CD4-positive, alpha-beta T cell treated with Interleukin-10 for 1 hour (primary cell): ENCODE data around the gene CCDC142.
A peak's percentile ranks its signal among the peaks of the same experiment; 100 is the strongest.

ENCODE experiments used
- DNase-seq: peaks from one replicate; pipeline ENCODE4 v3.0.0-alpha.2; 2020

The CCDC142 gene, protein sequence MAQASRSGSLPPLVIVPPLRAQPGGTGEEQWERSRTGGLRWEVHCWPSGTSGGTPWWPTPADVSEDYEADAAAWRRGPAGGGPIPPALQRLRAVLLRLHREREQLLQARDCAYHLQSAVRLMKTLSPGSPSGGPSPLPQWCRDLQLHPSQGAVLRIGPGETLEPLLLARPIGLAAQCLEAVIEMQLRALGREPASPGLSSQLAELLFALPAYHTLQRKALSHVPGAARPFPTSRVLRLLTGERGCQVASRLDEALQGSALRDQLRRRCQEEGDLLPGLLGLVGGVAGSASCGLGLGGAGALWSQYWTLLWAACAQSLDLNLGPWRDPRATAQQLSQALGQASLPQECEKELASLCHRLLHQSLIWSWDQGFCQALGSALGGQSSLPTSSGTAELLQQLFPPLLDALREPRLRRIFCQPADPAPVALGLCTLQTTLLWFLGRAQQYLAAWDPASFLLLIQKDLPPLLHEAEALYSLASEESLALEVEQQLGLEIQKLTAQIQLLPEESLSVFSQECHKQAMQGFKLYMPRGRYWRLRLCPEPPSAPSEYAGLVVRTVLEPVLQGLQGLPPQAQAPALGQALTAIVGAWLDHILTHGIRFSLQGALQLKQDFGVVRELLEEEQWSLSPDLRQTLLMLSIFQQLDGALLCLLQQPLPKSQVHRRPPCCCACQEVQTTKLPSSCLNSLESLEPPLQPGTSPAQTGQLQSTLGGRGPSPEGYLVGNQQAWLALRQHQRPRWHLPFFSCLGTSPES

GRCh38 chr2:74482801-74483674 lies at the start of gene CCDC142, which contains the start of gene TTC31:
Gene CCDC142, minus strand, starts transcription at chr2:74482998. Its CDS starts 161 bp downstream, at chr2:74482837.
Gene TTC31, plus strand, starts transcription at chr2:74483081. Its CDS starts 15 bp downstream, at chr2:74483096.
- DNase-seq, result peak; percentile 95

- DNase-seq, result peak; percentile 67
Observed at GRCh38 chr2:74532222-74532621, 49.4 kb upstream of the CCDC142 start.

DNA sequence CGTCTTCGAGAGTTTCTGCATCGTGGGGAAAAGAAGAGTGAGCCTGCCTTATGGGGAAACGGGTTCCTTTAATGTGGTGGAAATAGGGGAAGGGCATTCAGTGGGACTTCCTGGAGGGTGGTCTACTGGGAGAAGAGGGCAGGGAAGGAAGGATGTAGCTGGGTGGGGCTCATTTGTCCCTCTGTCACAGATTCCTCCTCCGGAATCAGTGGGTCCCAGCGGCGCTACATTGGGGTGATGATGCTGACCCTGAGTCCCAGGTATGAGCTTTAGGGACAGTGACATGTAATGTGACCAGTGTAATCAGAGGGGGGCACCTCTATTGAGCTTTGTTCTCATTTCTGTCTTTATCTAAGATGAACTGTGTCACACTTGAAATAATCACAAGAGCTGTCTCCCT lies 48.9 kb upstream of the CCDC142 start:
- DNase-seq, result no peak

DNA sequence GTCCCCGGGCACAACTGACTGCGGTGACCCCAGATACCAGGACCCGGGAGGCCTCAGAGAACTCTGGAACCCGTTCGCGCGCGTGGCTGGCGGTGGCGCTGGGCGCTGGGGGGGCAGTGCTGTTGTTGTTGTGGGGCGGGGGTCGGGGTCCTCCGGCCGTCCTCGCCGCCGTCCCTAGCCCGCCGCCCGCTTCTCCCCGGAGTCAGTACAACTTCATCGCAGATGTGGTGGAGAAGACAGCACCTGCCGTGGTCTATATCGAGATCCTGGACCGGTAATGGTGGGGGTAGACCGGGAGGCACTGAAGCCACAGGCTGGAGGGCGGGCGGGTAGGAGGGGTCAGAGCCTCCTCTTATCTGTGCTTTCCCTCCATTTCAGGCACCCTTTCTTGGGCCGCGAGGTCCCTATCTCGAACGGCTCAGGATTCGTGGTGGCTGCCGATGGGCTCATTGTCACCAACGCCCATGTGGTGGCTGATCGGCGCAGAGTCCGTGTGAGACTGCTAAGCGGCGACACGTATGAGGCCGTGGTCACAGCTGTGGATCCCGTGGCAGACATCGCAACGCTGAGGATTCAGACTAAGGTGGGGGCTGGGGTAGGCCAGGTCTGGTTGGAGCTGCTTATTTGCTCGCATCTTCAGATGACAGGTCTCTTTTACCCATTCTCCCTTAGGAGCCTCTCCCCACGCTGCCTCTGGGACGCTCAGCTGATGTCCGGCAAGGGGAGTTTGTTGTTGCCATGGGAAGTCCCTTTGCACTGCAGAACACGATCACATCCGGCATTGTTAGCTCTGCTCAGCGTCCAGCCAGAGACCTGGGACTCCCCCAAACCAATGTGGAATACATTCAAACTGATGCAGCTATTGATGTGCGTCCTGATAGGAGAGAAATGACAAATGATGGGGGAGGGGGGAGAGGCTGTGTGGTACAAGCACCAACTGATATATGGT lies 47.7 kb upstream of the CCDC142 start:
- peak; percentile 66 for DNase-seq

- peak; percentile 90 for DNase-seq
Observed at GRCh38 chr2:74529357-74530238, 46.8 kb upstream of the CCDC142 start, which contains the start of the genes AUP1 and HTRA2. Gene AUP1, minus strand, starts transcription at chr2:74529706. Its CDS starts 77 bp downstream, at chr2:74529629. Gene HTRA2, plus strand, starts transcription at chr2:74529933. Its CDS starts 74 bp downstream, at chr2:74530007.

- DNase-seq, result peak; percentile 41
Observed at GRCh38 chr2:74528600-74529356, 46.0 kb upstream of the CCDC142 start.

DNA sequence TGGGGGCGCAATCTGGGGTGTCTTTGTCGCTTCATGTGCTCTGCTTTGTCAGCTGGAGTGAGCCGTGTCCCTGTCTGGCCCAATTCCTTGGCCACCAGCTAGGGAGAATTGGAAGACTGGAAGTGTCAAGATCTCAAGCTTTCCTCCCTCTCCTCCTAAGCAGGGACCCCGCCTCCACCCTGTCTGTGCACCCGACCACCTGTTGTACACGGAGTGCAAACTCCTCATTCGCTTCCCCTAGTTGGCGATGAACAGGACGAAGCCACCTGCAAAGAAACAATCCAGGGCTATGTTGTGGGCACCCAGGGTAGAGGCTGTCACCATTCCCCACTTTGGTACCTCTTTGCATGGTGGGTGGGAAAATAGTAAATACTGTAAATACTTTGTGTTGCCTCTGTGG lies 44.9 kb upstream of the CCDC142 start:
- DNase-seq, result no peak

DNA sequence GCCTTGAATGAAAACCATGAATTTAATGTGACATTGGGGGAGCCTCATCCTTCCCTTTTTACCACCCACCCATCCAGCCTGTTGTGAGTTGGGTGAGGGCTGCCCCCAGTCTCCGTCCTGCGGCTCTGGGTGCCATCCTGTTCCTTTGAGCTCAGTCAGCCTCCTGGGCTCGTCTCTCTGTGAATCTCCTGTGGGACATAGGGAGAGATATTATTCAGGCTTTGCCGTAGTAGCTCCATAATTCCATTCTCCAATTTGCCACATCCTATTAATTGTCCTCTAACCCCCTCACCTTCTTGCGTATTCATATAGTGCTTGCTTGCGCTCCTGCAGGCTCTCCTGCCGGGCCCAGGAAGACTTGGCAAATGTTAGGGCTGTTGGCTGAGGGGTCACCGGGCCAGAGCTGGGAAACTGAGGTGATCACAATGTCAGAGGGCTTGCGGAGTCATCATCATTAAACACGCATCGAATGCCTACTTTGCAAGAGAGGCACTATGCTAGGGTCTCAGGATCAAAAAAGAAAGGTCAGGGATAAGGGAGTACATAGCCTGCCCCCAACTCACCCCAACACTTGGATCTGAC lies 43.9 kb upstream of the CCDC142 start:
- no peak for DNase-seq

- peak; percentile 49 for DNase-seq
Observed at GRCh38 chr2:74525717-74526648, 43.2 kb upstream of the CCDC142 start, which contains the start of gene DQX1. Gene DQX1, minus strand, starts transcription at chr2:74526231. Its CDS starts 502 bp downstream, at chr2:74525729.

DNA sequence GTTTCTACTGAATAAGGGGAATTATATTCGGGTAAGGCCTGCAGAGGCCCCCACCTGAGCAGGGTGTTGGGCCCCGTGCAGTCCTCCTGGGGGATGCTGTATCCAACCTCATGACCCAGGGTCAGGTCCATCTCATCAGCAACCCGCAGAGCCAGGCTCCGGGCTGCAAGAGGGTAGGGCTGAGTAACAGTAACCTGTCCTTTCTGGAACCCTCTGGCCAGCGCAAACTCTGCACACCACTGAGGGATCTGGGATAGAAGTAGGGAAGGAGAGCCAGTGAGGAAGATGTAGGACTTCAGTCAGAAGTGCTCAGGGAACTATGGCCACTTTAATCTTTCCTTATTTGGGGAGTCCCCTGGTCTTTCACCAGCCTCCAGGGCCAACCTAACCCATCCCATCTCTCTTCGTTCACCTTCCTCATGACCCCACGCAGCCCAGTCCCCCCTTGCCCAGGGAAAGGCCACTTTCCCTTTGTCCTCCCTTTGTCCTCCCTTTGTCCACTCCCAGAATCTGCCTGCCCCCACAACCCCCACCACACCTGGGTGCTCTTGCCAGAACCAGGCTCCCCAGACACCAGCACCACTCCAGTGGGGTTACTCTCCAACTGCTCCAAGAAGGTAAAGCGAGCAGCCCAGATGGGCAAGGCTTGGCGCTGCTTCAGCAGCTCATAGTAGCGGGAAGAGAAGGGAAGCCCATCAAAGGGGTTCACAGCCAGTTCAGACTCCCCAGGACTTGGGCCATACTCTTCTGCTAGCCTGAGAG lies 42.3 kb upstream of the CCDC142 start:
- DNase-seq, result no peak

DNA sequence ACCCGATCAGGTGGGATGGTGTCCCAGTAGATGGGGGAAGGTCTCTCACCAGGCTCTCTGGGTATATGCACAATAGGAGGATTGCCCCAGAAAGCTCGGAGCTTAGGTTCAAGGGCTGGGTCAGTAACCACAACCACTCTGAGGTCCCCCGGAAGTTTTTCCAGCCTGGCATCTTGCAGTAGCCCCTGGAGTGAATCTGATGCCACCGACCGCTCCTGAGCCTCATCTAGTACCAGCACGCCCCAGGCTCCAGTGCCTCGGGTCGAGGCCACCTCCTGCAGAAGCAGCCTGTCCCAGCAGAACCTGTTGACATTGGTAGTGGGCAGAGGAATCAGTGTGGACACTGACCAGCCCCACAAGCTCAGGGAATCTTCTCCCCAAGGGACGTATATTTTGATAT lies 41.2 kb upstream of the CCDC142 start:
- no peak for DNase-seq

DNA sequence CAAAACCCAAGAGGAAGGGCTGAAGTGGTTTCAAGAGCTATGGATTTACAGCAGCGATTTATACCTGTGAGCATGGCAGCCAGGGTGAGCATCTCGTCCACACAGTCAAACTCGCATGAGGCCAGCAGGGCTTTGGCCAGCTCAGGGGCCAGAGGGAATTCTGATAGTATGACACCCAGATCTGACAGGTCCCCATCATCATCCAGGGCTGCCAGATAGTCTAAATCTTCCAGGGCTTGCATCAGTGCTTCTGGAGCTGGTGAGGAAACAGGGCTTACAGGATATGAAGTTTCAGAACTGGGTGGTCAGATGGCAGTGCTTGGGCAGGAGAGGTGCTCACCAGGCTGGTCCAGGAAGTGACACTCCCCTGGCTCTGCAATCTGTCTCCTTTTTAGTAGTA lies 39.7 kb upstream of the CCDC142 start:
- no peak for DNase-seq

GRCh38 chr2:74516650-74517049 lies 33.9 kb upstream of the CCDC142 start:
- DNase-seq, result no peak

DNA sequence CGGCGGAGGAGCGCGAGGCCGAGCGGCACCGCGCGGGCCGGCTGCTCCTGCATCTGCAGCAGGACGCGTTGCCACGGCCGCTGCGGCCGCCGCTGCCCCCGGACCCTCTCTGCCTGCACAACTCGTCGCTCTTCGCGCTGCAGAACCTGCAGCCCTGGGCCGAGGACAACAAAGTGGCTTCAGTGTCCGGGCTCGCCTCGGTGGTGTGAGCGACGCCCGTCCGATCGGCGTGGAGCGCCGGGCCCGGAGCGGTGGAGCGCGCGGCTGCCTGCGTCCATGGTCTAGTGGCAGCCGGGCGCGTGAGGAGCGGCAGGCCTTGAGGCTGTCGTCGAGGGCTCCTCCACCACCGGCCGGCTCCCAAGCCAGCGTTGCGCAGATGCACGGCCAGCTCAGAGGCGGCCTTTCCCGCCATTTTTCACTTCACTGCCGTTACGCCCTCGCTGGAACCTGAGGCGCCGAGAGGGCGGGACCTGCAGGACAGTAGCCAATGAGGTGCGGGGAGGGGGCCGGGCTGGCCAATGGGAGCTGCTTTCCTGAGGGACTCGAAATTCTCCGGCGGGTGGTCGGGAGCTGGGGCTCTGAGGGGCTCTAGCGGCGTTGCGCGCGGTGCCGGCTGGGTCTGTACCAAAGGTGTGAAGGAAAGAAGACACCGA lies 33.3 kb upstream of the CCDC142 start:
- DNase-seq, result peak; percentile 83

GRCh38 chr2:74515271-74515980 lies 32.6 kb upstream of the CCDC142 start:
- DNase-seq, result no peak
